T-helper 1 cell (primary cell): ENCODE data around the gene OR1N1.
"Not testable (repeated sequence)": the region's sequence is repeated elsewhere in the genome, so short reads cannot be mapped to it uniquely, and the experiment has no call there.

Source experiments
- DNase-seq, 5 donors: peaks; one replicate each; pipeline ENCODE4 v3.0.0-alpha.2; 2012 to 2020
- total RNA-seq, 4 donors: gene quantifications; one replicate each; lab custom pipeline; 2026; lab: John Stamatoyannopoulos, UW

Gene OR1N1
- total RNA-seq = 0 reads per million in 4 donors

GRCh38 chr9:122527193-122527592 is at the start of gene OR1N1:
TSS of gene OR1N1 (minus strand) at chr9:122527293. CDS start at chr9:122527293, 0 bp downstream.
- no peak for DNase-seq

- DNase-seq = no peak
Observed at GRCh38 chr9:122572456-122572855, 45.4 kb upstream of the OR1N1 start.

- no peak for DNase-seq
Observed at GRCh38 chr9:122567901-122568300, 40.8 kb upstream of the OR1N1 start.

- DNase-seq = no peak
Observed at GRCh38 chr9:122562134-122562760, 35.2 kb upstream of the OR1N1 start.

GRCh38 chr9:122561446-122561845 is 34.4 kb upstream of the OR1N1 start:
- DNase-seq = no peak

GRCh38 chr9:122552812-122553211 is 25.7 kb upstream of the OR1N1 start, which contains the start of gene OR1N2:
TSS of gene OR1N2 (plus strand) at chr9:122553112. CDS start at chr9:122553212, 100 bp downstream.
- DNase-seq = no peak

- no peak for DNase-seq
Observed at GRCh38 chr9:122551371-122551770, 24.3 kb upstream of the OR1N1 start.

GRCh38 chr9:122546196-122546595 is 19.1 kb upstream of the OR1N1 start:
- DNase-seq = no peak

GRCh38 chr9:122538757-122539156 is 11.7 kb upstream of the OR1N1 start:
- no peak for DNase-seq

- DNase-seq = not testable (repeated sequence)
Observed at GRCh38 chr9:122537066-122537465, 10.0 kb upstream of the OR1N1 start.

GRCh38 chr9:122536134-122536533 is 9.0 kb upstream of the OR1N1 start:
- DNase-seq = no peak

- DNase-seq = not testable (repeated sequence)
Observed at GRCh38 chr9:122531157-122531556, 4.1 kb upstream of the OR1N1 start.

- no peak for DNase-seq
Observed at GRCh38 chr9:122526602-122527001, 491 bp downstream of the OR1N1 start.

- no peak for DNase-seq
Observed at GRCh38 chr9:122519376-122519775, 7.7 kb downstream of the OR1N1 start.

- DNase-seq = no peak
Observed at GRCh38 chr9:122518841-122519240, 8.3 kb downstream of the OR1N1 start, which contains the start of gene OR1J4. TSS of gene OR1J4 (plus strand) at chr9:122519141. CDS start at chr9:122519141, 0 bp downstream.

GRCh38 chr9:122518226-122518625 is 8.9 kb downstream of the OR1N1 start:
- no peak for DNase-seq

- DNase-seq = no peak
Observed at GRCh38 chr9:122510502-122510901, 16.6 kb downstream of the OR1N1 start, which contains the start of gene OR1J2. TSS of gene OR1J2 (plus strand) at chr9:122510802. CDS start at chr9:122510802, 0 bp downstream.

GRCh38 chr9:122506964-122507363 is 20.1 kb downstream of the OR1N1 start:
- no peak for DNase-seq

- peak in 1 of 5 donors; percentile 23 for DNase-seq
Observed at GRCh38 chr9:122498883-122499288, 28.2 kb downstream of the OR1N1 start.

- no peak for DNase-seq
Observed at GRCh38 chr9:122479062-122479461, 48.0 kb downstream of the OR1N1 start.

- no peak for DNase-seq
Observed at GRCh38 chr9:122477826-122478225, 49.3 kb downstream of the OR1N1 start, which contains the start of gene OR1J1. TSS of gene OR1J1 (minus strand) at chr9:122477926. CDS start at chr9:122477926, 0 bp downstream.

- DNase-seq = no peak
Observed at GRCh38 chr9:122477346-122477745, 49.7 kb downstream of the OR1N1 start.
